GM19025 (cell line): ENCODE data around the gene ACTG2.
"Not testable (repeated sequence)": the region's sequence is repeated elsewhere in the genome, so short reads cannot be mapped to it uniquely, and the experiment has no call there.

Source experiments
- ATAC-seq: cut with Tn5 transposase; IDR thresholded peaks from one replicate; pipeline ENCODE4 v1.9.1; 2021; ENCODE audit warnings: mild to moderate bottlenecking, low read depth, moderate library complexity; ENCODE audit not compliant: unreplicated experiment

Gene ACTG2

GRCh38 chr2:73892631-73893329 is at the start of gene ACTG2:
TSS of gene ACTG2 (plus strand) at chr2:73893008. CDS start at chr2:73901312, 8,304 bp downstream.
- ATAC-seq, result no peak

- ATAC-seq, result no peak
Measured at GRCh38 chr2:73844087-73844486, 48.7 kb upstream of the ACTG2 start.

- ATAC-seq, result no peak
Measured at GRCh38 chr2:73850009-73850408, 42.8 kb upstream of the ACTG2 start.

GRCh38 chr2:73851274-73851673 is 41.5 kb upstream of the ACTG2 start:
- no peak for ATAC-seq

- ATAC-seq, result no peak
Measured at GRCh38 chr2:73852020-73852419, 40.8 kb upstream of the ACTG2 start.

GRCh38 chr2:73855526-73855925 is 37.3 kb upstream of the ACTG2 start:
- no peak for ATAC-seq

GRCh38 chr2:73856214-73856613 is 36.6 kb upstream of the ACTG2 start:
- no peak for ATAC-seq

GRCh38 chr2:73859721-73860586 is 32.9 kb upstream of the ACTG2 start:
- ATAC-seq, result no peak

GRCh38 chr2:73862987-73863386 is 29.8 kb upstream of the ACTG2 start:
- ATAC-seq, result no peak

- ATAC-seq, result no peak
Measured at GRCh38 chr2:73868204-73868978, 24.4 kb upstream of the ACTG2 start.

- ATAC-seq, result no peak
Measured at GRCh38 chr2:73870084-73870483, 22.7 kb upstream of the ACTG2 start.

- ATAC-seq, result no peak
Measured at GRCh38 chr2:73877071-73877802, 15.6 kb upstream of the ACTG2 start.

GRCh38 chr2:73877984-73878383 is 14.8 kb upstream of the ACTG2 start:
- ATAC-seq, result not testable (repeated sequence)

GRCh38 chr2:73885406-73885805 is 7.4 kb upstream of the ACTG2 start:
- ATAC-seq, result no peak

GRCh38 chr2:73886357-73886756 is 6.5 kb upstream of the ACTG2 start:
- ATAC-seq, result no peak

GRCh38 chr2:73887596-73888353 is 5.0 kb upstream of the ACTG2 start:
- ATAC-seq, result not testable (repeated sequence)

- ATAC-seq, result no peak
Measured at GRCh38 chr2:73888388-73888787, 4.4 kb upstream of the ACTG2 start.

- no peak for ATAC-seq
Measured at GRCh38 chr2:73889206-73889605, 3.6 kb upstream of the ACTG2 start.

GRCh38 chr2:73890301-73891092 is 2.3 kb upstream of the ACTG2 start:
- ATAC-seq, result no peak
